ENCODE results near the gene TMEM116. TPM values are rescaled to one million over a fixed set of nuclear protein-coding genes. Genes with fewer than 3 reads are reported as not detected.
"Not testable (repeated sequence)": the region's sequence is repeated elsewhere in the genome, so short reads cannot be mapped to it uniquely, and the experiment has no call there.

TMEM116 gene
- polyA plus RNA-seq, 1 donor (not counting 4 experiments of a cell fraction or from before 2014, with no cell fraction given): 7.7 TPM

- Histone ChIP-seq H3K4me1 (ENCODE audit: control insufficient read depth, extremely low read depth, insufficient read depth, low read length) (no peaks in the 10 kb centered on the region), H3K27me3 (ENCODE audit: control insufficient read depth, extremely low read depth, insufficient read depth, low read length) (no peaks in the 10 kb centered on the region), H3K9me1 (ENCODE audit: control insufficient read depth, extremely low read depth, insufficient read depth, low read length) (no peaks in the 10 kb centered on the region), H3K9ac (ENCODE audit: control insufficient read depth, extremely low read depth, insufficient read depth, low read length) (no peak overlapping the region), H3K79me2 (ENCODE audit: control insufficient read depth, insufficient read depth, low read length) (peaks cover 5% of the 10 kb centered on the region), H3K27ac (ENCODE audit: control insufficient read depth, insufficient read depth, low read length) (no peak overlapping the region), H4K20me1 (ENCODE audit: control insufficient read depth, extremely low read depth, insufficient read depth, low read length) (no peaks in the 10 kb centered on the region), H3K9me3 (ENCODE audit: control insufficient read depth, low read depth, low read length) (no peaks in the 10 kb centered on the region), H3K4me3 (ENCODE audit: control insufficient read depth in 2 of 3, extremely low read depth in 1 of 3, insufficient read depth in 2 of 3, low read depth in 1 of 3, low read length in 3 of 3) (no peak overlapping the region), H2AFZ (ENCODE audit: control insufficient read depth, low read length) (no peak overlapping the region), H3K36me3 (ENCODE audit: control insufficient read depth in 2 of 2, extremely low read depth in 1 of 2, insufficient read depth in 2 of 2, low read length in 2 of 2) (peaks cover 24 to 28% of the 10 kb centered on the region in 2 experiments), H3K4me2 (ENCODE audit: control insufficient read depth, extremely low read depth, insufficient read depth, low read depth, low read length) (no peak overlapping the region)
- FAIRE-seq: no peak
- DNase-seq (ENCODE audit: low read depth, low spot score): no peak
- dilution Hi-C loops (cut with MboI; ENCODE audit: extremely low pct_ligation_motif_present, low sequenced_read_pairs): no loop called here
- no peak for TF ChIP-seq EZH2 (IDR thresholded peaks at IDR 0.05; ENCODE audit: low read length)
- TF ChIP-seq CTCF (optimal IDR thresholded peaks at IDR 0.05 in 1 of 3, IDR thresholded peaks at IDR 0.05 in 1 of 3, conservative IDR thresholded peaks at IDR 0.05 in 1 of 3; ENCODE audit: extremely low read depth in 1 of 3, insufficient read depth in 2 of 3, low read length in 3 of 3): no peak
Observed at GRCh38 chr12:112049351-112049750, 36.4 kb upstream of the TMEM116 start.

GRCh38 chr12:112046003-112046402 lies 33.0 kb upstream of the TMEM116 start:
- TF ChIP-seq CTCF (optimal IDR thresholded peaks at IDR 0.05 in 1 of 3, IDR thresholded peaks at IDR 0.05 in 1 of 3, conservative IDR thresholded peaks at IDR 0.05 in 1 of 3; ENCODE audit: extremely low read depth in 1 of 3, insufficient read depth in 2 of 3, low read length in 3 of 3) (no peak), EZH2 (IDR thresholded peaks at IDR 0.05; ENCODE audit: low read length) (no peak)
- H3K27ac ChIP-seq (ENCODE audit: control insufficient read depth, insufficient read depth, low read length): no peak overlapping the region
- H3K9me3 ChIP-seq (ENCODE audit: control insufficient read depth, low read depth, low read length): no peaks in the 10 kb centered on the region
- no peaks in the 10 kb centered on the region for H3K4me1 ChIP-seq (ENCODE audit: control insufficient read depth, extremely low read depth, insufficient read depth, low read length)
- no peaks in the 10 kb centered on the region for H4K20me1 ChIP-seq (ENCODE audit: control insufficient read depth, extremely low read depth, insufficient read depth, low read length)
- no peaks in the 10 kb centered on the region for H3K79me2 ChIP-seq (ENCODE audit: control insufficient read depth, insufficient read depth, low read length)
- H2AFZ ChIP-seq (ENCODE audit: control insufficient read depth, low read length): no peak overlapping the region
- DNase-seq (ENCODE audit: low read depth, low spot score) (no peak), FAIRE-seq (no peak)
- no peaks in the 10 kb centered on the region for H3K9me1 ChIP-seq (ENCODE audit: control insufficient read depth, extremely low read depth, insufficient read depth, low read length)
- H3K9ac ChIP-seq (ENCODE audit: control insufficient read depth, extremely low read depth, insufficient read depth, low read length): no peak overlapping the region
- dilution Hi-C loops (cut with MboI; ENCODE audit: extremely low pct_ligation_motif_present, low sequenced_read_pairs): no loop called here
- H3K4me3 ChIP-seq (ENCODE audit: control insufficient read depth in 2 of 3, extremely low read depth in 1 of 3, insufficient read depth in 2 of 3, low read depth in 1 of 3, low read length in 3 of 3): no peak overlapping the region
- peaks cover 23 to 32% of the 10 kb centered on the region in 2 experiments for H3K36me3 ChIP-seq (ENCODE audit: control insufficient read depth in 2 of 2, extremely low read depth in 1 of 2, insufficient read depth in 2 of 2, low read length in 2 of 2)
- no peak overlapping the region for H3K4me2 ChIP-seq (ENCODE audit: control insufficient read depth, extremely low read depth, insufficient read depth, low read depth, low read length)
- H3K27me3 ChIP-seq (ENCODE audit: control insufficient read depth, extremely low read depth, insufficient read depth, low read length): no peaks in the 10 kb centered on the region

GRCh38 chr12:112036614-112037013 lies 23.6 kb upstream of the TMEM116 start:
- H3K4me1 ChIP-seq (ENCODE audit: control insufficient read depth, extremely low read depth, insufficient read depth, low read length); H3K27ac ChIP-seq (ENCODE audit: control insufficient read depth, insufficient read depth, low read length); H3K4me2 ChIP-seq (ENCODE audit: control insufficient read depth, extremely low read depth, insufficient read depth, low read depth, low read length); dilution Hi-C loops (cut with MboI; ENCODE audit: extremely low pct_ligation_motif_present, low sequenced_read_pairs); H3K9ac ChIP-seq (ENCODE audit: control insufficient read depth, extremely low read depth, insufficient read depth, low read length); H3K79me2 ChIP-seq (ENCODE audit: control insufficient read depth, insufficient read depth, low read length); H3K27me3 ChIP-seq (ENCODE audit: control insufficient read depth, extremely low read depth, insufficient read depth, low read length); H3K9me1 ChIP-seq (ENCODE audit: control insufficient read depth, extremely low read depth, insufficient read depth, low read length); DNase-seq (ENCODE audit: low read depth, low spot score); H3K9me3 ChIP-seq (ENCODE audit: control insufficient read depth, low read depth, low read length); H4K20me1 ChIP-seq (ENCODE audit: control insufficient read depth, extremely low read depth, insufficient read depth, low read length); H3K4me3 ChIP-seq (ENCODE audit: control insufficient read depth in 2 of 3, extremely low read depth in 1 of 3, insufficient read depth in 2 of 3, low read depth in 1 of 3, low read length in 3 of 3); H2AFZ ChIP-seq (ENCODE audit: control insufficient read depth, low read length); FAIRE-seq: not testable (repeated sequence)
- peaks cover 12 to 38% of the 10 kb centered on the region in 2 experiments for H3K36me3 ChIP-seq (ENCODE audit: control insufficient read depth in 2 of 2, extremely low read depth in 1 of 2, insufficient read depth in 2 of 2, low read length in 2 of 2)
